Ramos (cell line): ENCODE data around the gene UTP15.

Experiments used
- in situ Hi-C: fragments of 300-500 bp; cut with MboI; formaldehyde crosslinking; loops from one replicate; pipeline ENCODE4 v1.14.3; 2022; ENCODE audit warnings: low sequenced_read_pairs; ENCODE audit not compliant: unreplicated experiment

The UTP15 gene

DNA sequence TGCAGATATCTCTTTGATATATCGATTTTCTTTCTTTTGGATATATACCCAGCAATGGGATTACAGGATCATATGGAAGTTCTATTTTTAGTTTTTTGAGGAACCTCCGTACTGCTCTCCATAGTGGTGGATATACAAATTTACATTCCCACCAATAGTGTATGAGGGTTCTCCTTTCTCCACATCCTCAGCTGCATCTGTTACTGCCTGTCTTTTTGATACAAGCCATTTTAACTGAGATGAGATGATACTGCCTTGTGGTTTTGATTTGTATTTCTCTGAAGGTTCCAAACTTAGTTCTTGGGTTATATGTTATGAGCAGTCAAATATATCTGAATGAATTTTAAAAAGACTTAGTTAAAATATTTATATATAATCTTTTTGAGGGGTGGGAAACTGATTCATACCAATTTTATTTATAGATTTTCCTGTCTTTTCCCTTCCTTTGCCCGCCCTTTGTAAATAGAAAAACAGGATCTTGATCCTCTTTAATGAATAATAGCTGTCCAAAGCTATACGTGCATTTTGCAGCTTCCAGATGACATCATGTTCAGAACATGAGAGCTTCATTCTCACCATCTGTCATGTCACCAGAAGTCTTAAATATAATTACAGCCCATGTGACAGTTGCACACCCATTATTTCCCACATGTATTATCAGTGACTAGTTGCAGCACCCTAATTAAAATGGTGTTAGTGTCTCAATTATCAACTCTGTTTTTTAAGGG, 54.2 kb downstream of the UTP15 start:
- in situ Hi-C loops, result no loop called here

DNA sequence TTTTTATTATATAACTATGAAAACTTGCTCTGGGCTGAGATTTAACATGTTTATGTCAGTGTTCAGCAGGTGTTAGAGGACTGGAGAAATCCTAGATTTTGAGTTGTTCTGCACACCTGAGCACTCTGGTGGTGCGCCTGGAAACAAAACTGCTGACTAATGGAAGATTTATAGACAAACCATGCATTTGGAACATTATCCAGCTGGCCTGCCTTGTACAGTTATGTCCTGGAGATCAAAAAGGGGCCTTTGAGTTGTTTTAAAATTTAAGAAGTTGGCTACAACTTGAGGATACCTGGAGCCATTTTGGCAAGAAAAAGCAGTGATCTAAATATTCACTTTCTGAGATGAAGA, 54.8 kb downstream of the UTP15 start:
- in situ Hi-C loops, result no loop called here

DNA sequence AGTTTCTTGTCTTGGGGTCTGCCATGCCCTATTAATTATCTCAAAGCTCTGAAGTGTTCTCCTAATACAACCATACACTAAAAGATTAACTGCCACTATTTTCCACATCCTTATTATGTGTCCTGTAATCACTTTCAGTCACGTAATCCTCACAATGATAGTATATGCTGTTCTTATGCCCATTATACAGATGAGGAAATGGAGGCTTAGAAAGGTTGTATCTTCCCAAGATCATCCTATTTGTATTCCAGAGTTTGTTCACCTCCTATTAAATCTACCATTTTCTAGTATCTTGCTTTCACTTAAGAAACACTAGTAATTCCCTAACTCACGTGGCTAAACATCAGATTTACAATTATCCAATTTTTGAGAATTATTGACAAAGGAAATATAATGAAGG, 57.5 kb downstream of the UTP15 start:
- in situ Hi-C loops, result no loop called here

DNA sequence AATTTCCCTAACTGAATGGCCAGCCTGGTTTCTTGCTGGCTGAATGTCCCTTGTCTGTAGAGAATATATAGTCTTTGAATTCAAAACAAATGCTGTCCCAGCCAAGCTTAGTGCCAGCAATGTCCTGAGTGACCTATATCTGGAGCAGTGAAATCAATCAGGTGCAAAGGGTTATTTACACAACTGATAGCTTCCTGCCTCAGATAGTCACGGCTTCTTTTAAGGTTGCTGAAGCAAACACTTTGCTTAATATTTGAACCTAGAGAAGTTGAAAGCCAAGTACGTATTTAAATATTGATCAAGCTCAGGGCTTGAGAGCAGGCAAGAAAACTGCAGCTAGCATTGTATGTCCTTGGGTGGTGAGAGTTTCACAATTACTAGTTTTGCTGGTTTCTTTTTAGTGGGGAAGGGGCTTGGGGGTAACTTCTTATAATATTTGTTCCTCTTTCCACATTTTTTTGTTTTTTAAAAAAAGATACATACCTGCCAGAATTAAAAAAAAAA, 58.4 kb downstream of the UTP15 start:
- in situ Hi-C loops, result no loop called here

DNA sequence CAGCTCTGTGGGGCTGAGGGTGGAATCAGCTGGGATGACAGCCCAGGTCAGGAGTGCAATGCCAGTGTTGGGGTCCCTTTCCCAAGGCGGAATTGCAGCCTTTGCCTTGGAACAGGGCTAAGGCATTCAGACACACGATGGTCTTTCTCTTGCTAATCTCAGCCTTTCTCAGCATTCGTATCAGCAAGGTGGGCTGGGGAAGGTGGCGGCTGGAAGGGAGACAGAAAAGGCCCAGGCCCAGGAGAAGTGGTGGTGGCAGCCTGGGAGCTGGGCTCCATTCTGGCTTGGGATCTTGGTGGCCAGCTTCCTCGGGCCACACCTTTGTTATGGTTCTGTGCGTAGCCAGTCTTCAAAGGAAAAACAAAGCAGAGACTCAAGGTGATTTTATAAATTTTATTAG, 59.3 kb downstream of the UTP15 start:
- in situ Hi-C loops, result no loop called here

DNA sequence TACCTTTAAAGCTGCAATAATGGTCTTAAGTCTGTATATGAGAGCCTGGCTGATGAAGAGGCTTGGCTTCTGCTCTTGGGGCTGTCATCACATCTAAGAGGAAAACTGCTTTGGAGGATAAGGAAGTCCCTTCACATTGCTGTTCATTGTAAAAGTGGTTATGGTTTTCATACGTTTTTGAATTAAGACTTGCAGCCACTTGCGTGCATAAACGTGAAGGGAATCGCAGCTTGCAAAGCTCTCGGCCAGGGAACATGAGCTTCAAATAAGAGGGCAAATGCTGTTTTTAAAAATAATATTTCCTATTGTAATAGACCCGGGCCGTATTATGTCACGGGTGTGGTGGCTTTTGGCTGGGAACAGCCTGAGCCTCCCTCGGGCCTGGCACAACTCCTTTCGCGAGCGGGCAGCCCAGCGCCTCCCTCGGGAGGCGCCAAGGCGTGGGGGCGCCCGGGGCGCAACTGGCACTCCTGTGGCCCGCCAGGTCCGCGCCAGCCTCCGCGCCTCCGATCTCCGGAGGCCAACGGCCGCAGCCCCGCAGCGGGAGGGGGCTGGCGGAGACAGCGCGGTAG, 59.9 kb downstream of the UTP15 start:
- in situ Hi-C loops, result no loop called here

DNA sequence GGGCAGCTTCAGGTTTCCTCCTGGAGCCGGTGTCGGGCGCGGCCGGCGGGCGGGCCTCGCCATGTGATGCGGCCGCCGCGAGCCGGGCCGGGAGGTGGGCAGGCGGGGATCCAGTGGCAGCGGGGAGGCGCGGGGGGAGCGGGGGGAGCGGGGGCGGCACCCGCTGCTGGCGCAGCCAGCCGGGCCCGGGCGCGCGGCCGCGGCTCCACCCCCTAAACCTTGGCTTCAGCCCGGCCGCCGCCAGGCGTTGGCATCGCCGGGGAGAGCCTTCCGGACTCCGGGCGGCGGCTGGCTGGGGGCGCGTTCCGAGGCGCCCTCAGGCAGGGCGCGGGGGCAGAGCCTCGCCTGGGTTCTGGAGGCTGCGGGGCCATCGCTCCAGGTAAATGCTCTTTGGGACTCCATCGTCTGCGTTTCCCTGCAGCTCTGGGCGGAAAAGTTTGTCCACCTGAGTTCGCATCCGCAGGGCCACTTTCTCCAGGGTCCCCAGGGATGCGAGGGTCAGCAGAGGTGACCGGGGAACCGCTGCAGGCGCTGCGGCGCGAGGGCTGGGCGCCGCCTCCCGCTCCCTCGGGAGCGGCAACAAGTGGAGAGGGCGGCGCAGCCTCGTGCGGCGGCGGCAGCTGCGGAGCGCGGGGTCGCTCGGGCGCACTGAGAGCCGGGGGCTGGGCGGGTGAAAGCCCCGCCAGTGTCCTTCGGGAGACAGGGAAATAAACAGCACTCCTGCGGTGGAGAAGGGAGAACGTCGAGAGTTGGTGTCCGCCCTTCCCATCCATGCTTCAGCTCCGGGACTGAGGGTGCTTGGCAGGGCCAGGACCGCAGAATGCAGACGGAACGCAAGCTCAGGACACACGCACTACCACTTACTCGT, 60.6 kb downstream of the UTP15 start, which contains the start of gene ARHGEF28:
Gene ARHGEF28 (plus strand): TSS at position 253 of the 868 bp plus-strand sequence. CDS start 58,656 bp downstream, outside the sequence.
- in situ Hi-C loops, result no loop called here

DNA sequence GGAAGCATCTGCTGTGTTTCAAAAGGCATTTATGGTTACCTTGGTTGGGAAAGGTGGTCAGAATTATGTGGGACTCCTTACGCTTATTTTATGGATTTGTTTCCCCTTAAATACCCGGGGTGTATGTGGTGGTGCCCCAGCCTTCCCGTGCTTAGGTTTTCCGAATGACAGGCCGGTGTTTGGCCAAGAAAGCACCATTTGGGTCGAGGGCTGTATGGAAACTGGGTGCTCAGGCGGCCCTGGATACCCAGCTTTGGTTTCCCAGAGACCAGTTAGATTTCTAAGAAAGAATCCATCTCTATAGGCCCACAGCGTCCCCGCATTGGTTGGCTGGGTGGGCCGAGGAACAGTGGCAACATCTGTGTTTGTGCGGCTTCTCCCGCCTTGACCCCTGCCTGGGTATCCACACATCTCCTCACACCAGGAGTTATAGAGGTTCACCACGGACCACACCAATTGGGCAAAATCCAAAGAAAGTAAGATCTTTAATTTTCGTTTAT, 61.3 kb downstream of the UTP15 start:
- in situ Hi-C loops, result no loop called here

DNA sequence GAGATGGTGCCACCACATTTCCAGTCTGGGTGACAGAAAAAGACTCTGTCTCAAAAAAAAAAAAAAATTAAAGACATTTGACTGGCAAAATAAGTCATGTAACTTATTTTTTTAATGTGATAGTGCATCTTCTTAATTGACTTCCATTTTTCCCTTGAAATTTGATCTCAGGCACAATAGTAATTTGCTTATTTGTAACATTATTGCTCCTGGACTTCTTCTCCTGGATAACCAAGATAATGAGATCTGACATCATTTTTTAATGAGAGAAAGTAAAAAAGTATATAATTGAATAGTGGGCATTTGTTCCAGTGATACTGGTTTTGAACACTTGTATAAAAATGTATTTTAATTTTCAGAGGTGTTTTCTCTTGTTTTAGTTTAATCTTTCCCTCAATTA, 63.9 kb downstream of the UTP15 start:
- in situ Hi-C loops, result no loop called here

DNA sequence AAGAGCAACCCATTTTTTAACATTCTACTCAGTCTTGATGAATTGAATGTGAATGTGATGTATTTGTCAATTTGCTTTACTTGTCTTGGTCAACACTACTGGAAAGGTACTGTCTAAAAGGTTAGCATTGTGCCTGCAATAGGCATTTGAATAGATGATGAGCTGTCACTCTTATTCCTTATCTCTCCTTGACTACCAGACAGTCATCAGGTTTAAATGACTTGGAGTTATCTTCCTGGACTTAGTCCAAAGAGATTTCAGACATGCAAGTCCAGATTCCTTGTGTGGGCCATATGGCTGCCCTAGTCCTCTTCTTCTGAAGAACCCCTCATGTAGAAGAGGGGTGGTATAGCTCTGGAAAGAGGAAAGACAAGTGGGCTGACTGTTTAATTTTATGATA, 65.2 kb downstream of the UTP15 start:
- in situ Hi-C loops, result no loop called here

DNA sequence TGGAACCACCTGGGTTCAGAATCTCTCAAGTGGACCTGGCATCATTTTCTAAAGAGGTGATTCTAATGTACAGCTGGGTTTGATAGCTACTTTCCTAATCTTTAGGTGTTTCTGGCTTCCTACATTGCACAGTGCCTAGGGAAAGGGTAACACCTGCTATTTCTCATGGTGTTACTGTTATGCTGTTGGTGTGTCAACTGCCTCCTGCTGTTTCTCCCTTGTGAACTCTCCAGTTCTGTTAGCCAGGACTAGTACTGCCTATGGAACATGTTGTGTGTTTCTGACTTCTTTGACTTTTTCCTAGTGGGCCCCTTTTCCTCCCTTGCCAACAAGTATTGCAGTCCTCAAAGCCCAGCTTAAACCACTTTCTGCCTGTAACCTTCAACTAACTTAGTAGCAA, 66.0 kb downstream of the UTP15 start:
- in situ Hi-C loops, result no loop called here
